H4 (cell line): ENCODE results near the gene NUP214. TPM values are rescaled to one million over a fixed set of nuclear protein-coding genes. Genes with fewer than 3 reads are reported as not detected.
"Not testable (repeated sequence)": the region's sequence is repeated elsewhere in the genome, so short reads cannot be mapped to it uniquely, and the experiment has no call there.

ENCODE experiments used
- DNase-seq: peaks from one replicate; pipeline ENCODE4 v3.0.0-alpha.2; 2015; ENCODE audit warnings: low spot score
- total RNA-seq: library from RNA; depleted of rRNA; stranded (reverse); fragments of >200 nt; shearing (Covaris generic); gene quantifications from 2 replicates; pipeline ENCODE4 v1.2.3, GENCODE V29; 2014

Gene NUP214
- total RNA-seq, 1 experiment from 2014 or later: 10.5 TPM

DNA sequence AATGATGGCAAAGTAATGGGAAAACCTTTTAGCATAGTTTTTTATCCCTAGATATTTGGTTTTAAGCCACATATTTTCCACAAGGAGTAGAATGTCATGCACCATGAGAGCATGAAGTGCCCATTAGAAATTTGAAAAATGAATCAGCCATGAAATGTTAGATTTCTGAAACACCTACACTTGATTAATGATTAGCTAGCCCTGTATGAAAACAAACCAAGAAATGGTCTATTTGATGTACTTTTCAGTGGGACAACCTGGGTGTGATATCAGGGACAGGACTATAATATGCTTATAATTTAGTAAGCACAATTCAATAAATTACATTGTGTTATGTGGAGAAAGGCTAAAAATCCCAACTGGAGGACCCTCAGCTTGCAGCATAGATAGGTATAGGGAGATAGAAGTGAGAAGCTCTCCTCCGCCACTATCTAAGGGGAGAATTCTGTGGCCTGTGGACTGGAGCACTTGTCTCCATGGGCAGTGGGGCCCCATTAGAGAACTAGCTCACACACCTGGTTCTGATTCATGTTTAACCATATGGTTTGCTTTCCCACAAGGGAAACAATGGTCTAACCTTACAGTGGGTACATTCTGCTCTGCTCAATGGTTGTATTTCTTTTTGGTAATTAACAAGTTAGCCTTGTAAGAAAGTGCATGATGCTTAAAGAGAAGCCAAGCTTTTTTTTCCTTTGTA, 35.2 kb downstream of the NUP214 start:
- no peak for DNase-seq

DNA sequence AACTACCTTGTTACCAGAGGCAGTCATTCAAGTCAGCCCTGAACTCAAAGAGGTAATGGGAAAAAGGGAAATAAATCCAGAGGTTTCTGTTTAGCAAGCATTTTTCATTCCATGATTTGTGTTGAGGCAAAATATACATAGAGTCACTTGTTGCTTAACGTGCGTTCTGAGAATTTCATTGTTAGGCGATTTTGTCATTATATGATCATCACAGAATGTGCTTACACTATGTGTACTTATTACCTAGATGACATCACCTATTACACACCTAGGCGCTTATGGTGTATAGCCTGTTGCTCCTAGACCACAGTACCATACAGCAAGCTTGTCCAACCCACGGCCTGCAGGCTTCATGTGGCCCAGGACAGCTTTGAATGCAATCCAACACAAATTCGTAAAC, 36.2 kb downstream of the NUP214 start:
- DNase-seq: no peak

DNA sequence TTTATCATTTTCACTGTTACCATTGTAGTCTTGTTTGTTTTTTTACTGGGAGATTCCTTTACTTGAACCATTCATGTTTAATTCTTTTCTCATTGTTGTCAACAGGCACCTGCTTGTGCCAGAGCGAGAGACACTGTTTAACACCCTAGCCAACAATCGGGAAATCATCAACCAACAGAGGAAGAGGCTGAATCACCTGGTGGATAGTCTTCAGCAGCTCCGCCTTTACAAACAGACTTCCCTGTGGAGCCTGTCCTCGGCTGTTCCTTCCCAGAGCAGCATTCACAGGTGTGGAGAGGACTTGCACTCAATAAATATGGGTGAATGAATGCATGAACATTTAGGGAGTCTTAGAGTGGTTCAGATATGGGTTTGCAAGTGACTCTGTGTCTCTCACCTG, 37.5 kb downstream of the NUP214 start:
- no peak for DNase-seq

DNA sequence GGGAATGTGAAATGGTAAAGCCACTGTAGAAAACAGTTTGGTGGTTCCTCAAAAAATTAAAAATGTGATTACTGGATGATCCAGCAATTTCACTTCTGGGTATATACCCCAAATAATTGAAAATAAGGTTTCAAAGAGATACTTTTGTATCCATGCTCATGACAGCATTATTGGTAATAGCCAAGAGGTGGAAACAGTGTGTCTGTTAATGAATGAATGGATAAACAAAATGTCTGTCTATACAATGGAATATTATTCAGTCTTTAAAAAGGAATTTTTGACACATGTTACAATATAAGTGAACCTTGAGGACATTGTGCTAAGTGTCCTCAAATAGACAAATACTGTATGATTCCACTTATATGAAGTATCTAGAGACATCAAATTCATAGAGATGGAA, 40.1 kb downstream of the NUP214 start:
- DNase-seq: no peak

DNA sequence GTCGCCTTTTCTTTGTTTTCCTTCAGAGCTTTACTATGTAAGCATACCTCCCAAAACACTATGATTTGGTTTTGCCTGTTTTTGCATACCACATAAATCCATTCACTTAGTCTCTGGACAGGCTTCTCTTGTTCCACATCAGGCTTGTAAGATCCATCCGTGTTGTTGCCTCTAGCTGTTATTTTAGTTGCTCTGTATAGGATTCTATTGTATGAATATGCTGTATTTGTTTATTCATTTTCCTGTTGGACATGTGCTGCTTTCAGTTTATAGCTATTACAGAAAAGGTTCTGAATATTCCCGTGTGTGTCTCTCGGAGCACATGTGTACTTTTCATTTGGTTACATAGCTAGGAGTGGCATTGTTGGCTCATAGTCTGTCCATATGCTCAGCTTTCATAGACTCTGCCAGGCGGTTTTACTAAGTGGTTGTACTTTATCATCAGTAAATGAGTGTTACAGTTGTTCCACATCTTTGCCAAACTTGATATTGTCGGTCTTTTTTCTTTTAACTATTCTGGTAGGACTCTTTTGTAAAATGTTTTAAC, 41.8 kb downstream of the NUP214 start:
- DNase-seq: no peak

DNA sequence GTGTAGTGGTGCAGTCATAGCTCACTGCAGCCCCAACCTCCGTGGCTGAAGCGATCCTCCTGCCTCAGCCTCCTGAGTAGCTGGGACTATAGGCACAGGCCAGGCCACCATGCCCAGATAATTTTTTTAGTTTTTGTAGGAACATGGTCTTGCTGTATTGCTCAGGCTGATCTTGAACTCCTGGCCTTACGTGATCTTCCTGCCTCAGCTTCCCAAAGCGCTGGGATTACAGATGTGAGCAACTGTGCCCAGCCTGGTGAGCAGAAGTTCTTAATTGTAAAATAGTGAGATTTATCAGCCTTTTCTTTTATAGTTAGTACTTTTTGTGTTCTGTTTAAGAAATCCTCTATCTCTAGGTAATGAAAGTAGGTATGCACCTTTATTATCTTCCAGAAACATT, 42.5 kb downstream of the NUP214 start:
- DNase-seq: no peak

DNA sequence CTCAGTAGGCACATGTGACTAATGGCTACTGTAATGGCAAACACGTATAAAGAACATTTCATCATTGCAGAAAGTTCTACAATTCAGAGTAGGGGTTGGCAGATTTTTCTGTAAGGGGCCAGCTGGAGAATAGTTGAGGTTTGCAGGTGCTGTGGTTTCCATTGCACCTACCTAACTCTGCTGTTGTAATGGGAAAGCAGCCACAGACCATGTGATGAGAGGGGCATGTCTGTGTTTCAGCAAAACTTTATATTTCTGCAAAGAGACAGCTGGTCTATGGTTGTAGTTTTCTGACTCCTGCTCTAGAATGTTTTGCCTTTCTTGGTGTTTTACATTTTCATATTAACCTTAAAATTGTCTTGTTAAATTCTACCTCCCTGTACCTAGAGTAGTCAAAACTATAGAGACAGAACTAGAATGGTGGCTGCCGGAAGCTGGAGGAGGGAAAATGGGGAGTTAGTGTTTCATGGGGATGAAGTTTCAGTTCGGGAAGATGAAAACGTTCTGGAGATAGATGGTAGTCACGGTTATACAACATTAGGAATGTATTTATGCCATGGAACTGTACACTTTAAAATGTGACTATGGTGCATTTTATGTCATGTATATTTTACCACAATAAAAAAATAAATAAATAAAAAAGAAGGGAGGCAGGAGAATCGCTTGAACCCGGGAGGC, 44.3 kb downstream of the NUP214 start:
- no peak for DNase-seq

DNA sequence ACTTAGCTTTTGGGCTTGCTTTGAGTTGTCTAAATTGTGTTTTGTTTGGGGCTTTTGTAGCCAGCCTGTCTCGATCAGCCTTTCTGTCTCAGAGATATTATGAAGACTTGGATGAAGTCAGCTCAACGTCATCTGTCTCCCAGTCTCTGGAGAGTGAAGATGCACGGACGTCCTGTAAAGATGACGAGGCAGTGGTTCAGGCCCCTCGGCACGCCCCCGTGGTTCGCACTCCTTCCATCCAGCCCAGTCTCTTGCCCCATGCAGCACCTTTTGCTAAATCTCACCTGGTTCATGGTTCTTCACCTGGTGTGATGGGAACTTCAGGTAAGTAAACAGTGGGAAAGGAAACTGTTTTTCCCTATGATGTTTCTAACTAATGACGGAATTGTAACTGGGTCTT, 48.6 kb downstream of the NUP214 start:
- DNase-seq: no peak

DNA sequence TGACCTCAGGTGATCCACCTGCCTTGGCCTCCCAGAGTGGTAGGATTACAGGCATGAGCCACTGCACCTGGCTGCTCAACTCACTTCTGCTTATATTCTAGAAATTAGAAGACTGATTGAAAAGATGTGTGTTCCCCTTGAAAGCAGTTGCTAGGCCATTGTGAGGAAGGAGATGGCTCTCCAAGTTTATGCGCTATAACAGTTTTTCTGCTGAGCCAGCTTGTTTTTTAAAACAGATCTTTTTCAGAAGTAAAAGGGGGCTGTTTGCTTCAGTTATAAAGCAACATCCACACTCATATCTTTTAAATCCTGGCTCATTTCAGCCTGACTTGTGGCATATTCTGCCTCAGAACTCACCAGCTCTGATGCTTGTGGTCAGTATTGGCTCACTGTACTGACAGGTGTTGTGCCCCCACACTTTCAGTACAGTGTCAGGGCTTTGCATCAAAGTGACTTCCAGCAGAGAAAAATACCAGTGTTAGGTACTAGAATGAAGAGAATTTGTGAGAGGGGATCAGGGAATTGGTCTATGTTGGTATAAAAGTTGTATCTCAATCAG, 49.4 kb downstream of the NUP214 start:
- no peak for DNase-seq

DNA sequence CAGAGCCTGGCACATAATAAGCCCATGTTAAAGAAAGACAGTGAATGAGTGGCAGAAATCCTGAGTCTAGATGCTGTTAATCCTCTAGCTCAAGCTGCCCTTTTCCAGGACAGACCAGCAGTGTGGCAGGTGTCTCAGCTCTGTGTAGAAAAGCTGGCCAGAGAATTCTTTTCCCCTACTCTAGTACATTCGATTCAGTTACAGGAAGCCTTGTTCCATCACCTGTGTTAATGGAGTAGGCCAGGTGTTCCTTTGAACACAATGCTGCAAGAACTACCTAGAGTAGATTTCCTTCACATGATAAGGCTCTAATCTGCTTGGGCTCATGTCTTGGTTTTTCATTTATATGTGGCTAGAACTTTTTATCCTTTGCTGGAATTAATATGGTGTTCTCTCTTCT, 52.5 kb downstream of the NUP214 start:
- no peak for DNase-seq

DNA sequence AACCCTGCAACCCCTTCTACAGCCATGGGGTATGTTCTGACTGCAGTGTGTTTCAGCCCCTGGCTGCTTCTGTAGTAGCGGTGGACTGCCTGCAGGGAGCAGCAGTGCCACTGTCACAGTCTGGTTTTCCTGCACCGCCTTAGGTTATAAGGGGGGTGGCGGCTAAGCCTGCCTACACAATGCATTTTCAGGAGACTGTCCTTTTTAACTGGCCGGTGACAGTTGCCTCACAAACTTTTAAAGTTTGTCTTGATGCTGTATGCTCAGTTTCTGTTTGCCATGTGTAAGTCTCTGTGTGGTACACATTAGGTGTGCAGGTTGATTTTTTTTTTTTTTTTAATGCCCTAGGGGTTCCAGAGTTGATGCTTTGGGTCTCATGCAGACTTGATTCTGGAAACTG, 53.0 kb downstream of the NUP214 start:
- peak; percentile 69 for DNase-seq

DNA sequence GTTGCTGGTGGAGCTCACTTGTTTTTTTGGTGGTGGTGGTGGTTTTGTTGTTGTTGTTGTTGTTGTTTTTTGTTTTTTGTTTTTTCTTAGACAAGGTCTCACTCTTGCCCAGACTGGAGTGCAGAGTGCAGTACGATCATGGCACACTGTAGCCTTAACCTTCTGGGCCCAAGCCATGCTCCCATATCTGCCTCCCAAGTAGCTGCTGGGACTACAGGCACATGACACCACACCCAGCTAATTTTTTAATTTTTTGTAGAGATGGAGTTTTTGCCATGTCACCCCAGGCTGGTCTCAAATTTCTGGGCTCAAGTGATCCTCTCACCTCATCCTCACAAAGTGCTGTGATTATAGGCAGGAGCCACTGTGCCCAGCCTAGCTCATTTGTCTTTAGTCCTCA, 53.5 kb downstream of the NUP214 start:
- DNase-seq: no peak

DNA sequence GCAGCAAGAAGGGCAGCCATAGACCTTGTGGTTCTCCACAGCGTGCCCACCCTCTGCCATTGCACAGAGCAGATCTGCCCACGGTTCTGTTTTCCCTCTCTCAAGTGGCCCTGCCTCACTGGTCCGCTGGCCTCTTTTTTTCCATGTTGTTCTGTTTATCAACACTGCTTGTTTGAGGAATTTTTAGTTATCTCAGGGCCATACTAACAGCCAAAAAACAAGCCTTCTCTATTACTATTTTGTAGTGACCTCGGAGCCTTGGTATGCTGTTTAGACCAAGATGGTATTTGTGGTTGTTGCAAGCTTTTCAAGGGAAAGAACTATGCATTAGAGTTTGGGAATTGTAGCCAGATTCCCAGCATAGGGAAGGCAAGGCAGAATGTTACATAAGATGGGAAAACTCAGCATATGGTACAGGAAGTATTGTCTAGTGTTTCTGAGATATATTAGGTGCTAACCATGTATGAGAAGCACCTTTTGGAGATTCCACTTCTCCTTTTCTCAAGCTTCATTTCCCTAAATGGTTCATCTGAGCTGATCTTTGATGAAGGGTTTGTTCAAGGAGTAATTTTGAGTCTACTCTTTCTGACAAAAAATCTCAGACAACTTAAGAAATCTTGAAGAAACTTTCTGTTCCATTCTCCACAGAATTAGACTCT, 54.3 kb downstream of the NUP214 start:
- DNase-seq: peak; percentile 79

DNA sequence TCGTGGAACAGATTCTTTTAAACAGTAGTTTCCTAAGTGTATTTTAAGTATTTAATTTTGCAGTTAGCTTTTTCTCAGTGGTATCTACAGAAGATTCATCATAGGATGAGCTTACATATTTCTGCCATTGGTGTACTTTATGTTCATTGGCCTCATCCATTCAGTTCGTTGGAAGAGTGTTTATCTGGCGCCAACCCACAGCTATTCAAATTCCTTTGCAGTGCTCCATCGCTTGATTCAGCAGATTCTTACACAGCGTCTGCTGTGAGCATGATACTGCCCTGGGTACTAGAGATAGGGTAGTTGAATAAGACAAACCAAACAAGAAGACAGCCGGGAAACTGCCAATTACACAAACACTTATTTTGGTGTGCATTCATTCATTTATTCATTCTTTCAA, 55.1 kb downstream of the NUP214 start:
- peak; percentile 58 for DNase-seq

DNA sequence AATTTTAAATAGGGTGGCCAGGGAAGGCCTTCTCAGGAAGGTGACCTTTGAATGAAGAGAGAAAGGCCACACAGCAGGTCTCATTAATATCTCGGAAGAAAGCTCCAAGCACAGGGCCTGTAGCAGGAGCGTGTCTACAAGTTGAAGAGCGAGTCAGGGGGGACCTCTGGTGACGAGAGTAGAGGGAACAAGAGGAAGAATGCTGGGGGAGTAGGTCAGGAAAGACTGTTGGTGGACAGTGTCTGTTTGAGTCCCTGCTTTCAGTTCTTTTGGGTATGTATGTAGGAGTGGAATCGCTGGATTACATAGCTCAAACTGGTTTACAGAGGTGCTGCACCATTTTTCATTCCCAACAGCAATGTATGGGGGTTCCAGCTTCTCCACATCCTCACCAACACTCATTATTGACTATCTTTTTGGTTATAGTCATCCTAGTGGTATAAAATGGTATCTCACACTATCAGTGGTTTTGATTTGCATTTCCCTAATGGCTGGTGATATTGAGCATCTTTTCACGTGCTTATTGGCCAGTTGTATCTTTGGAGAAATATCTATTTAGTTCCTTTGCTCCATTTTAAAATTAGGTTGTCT, 55.8 kb downstream of the NUP214 start:
- DNase-seq: no peak

DNA sequence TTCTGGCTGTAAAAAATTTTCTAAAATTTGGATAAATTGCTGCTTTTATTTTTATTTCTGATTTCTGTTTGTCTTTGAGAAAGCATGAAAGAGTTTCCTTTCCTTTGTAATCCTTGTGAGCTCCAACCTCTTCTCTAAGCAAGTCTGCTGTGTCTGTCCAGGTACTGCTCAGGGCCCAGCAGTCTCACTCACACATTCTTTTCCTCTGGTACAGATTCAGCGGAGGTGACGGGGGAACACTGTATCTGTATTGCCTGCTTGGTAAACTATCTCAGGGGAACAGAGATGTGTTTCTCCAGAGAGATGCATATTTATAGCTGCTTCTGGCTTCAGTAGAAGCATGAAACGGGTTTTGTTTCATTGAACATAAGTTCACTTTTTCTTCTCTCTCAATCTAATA, 60.5 kb downstream of the NUP214 start:
- no peak for DNase-seq

DNA sequence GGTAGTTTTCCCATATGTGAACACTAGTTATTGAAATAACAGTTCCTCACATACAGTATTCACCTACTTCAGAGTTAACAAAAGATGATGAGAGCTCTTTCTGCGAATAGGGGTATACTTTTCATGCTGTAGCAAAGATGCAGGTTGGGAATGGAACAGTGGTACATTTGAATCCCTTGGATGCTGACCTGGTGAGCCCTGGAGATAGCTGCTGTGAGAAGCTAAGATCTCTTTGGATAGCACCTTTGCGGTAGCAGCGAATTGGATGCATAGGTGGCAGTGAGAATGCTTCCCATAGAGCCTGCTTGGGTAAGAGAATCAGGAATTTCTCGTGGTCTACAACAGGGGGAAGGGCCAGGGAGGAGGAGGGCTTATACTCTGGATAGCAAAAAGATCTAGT, 61.2 kb downstream of the NUP214 start:
- DNase-seq: no peak

DNA sequence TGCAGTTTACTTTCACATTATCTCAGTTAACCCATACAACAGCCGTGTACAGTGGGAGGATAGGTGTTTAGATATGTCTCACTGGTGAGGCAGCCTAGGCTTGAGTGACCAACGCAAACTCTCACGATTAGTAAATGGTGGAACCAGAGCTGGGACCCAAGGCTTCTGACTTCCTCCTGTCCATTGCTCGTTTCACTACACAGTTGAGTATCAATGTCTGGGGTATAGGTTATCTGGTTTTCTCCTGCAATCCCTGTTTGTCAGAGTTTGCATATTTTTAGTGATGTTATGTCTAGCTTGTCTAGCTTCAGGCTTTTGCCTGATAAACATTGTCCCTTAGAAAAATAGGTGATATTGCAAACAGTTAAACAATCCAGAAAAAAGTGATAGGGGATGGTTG, 62.6 kb downstream of the NUP214 start:
- DNase-seq: no peak

DNA sequence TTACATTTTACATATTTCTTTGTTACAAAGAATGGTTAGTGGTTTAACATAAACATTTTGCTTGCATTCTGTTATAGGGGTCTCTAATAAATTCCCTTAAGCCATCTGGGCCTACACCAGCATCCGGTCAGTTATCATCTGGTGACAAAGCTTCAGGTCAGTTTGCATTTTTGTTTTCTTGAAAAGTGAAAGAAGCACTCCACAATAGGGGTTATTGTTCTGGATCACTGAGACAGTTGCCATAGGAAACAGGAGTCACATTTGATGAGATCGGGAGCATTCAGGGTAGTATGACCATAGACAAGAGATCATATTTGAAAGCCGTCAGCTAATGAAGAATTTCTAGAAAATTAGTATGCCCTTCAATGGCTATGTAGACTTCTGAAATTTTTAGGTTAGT, 63.6 kb downstream of the NUP214 start:
- DNase-seq: no peak

DNA sequence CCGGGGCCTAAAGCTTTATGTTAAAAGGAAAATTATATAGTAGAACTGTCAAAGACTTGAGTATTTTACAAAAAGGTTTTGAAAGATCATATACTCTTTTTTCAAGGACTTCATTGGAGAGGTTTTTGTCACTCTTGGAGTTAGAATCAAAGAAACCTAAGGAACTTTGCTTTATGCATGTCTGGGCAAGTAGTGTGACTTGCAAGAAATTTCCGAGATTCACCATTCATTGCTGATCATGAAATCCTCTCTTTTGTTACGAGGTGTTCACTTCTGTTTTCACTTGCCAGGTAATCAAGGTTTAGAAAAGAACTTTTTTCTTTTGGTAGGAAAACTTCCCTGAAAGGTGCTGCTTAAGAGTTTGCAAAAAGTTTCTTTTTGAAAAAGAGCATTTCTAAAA, 64.8 kb downstream of the NUP214 start:
- no peak for DNase-seq

DNA sequence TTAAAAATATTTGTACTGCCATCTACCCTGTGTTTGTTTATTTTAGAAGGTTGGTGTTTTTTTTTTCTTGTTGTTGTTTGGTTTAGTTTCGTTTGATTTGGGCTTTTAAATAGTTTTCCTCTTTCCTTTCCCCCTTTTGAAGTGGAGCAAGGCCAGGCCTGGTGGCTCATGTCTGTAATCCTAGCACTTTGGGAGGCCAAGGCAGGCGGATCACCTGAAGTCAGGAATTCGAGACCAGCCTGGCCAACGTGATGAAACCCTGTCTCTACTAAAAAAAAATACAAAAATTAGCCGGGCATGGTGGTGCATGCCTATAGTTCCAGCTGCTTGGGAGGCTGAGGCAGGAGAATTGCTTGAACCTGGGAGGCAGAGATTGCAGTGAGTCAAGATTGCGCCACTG, 65.6 kb downstream of the NUP214 start:
- DNase-seq: not testable (repeated sequence)

DNA sequence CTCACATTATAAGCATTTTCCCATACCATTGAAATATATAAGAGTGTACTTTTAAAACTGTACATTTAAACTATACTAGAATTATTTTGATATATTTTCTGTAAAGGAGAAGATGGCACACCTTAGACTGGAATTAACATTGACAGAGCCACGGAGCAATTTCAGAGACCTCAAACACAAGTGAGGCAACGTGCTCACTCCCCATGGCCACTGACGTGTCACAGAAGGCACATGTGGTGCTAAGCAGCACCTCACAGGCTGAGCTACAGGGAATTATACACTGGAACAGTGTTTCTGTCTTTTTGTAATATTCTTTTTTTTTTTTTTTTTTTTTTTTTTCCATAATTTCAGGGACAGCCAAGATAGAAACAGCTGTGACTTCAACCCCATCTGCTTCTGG, 66.5 kb downstream of the NUP214 start:
- DNase-seq: no peak
